Choroid plexus epithelial cell (primary cell): Measurements from ENCODE around the gene NTM.
A peak's percentile ranks its signal among the peaks of the same experiment; 100 is the strongest.

Source experiments
- DNase-seq: peaks from one replicate; pipeline ENCODE4 v3.0.0-alpha.2; 2010; ENCODE audit warnings: low read depth
- H3K4me3 ChIP-seq: 2 replicates; pipeline ENCODE4 v1.5.1; 2011; ENCODE audit warnings: low read depth, mild to moderate bottlenecking, control low read depth, low read length, moderate library complexity
- CTCF ChIP-seq: conservative IDR thresholded peaks from 2 replicates; pipeline ENCODE4 v1.5.1; 2011; ENCODE audit warnings: low read depth, mild to moderate bottlenecking, control low read depth, inconsistent platforms, low read length, moderate library complexity

NTM gene

GRCh38 chr11:131894615-131895544, 524.5 kb downstream of the NTM start:
- DNase-seq = no peak

DNA sequence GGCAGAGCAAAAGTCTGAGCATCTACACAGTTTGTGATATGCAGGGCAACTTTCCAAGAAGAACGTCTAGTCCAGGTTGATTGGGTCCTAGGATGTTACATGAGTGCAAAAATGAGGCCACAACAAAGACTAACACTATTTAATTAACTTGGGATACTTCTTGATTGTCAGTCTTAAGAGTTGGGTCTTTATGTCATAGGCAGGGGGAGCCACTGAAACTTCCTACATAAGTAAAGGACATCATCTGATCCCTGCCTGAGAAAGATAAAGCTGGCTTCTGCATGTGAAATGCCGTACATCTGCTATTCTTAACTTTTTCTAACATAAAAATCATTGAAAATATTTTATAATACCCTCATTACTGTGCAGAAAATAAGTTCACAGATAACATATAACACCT, 525.5 kb downstream of the NTM start:
- peak; percentile 11 for TF ChIP-seq CTCF
- H3K4me3 ChIP-seq = no peak overlapping the region
- DNase-seq = no peak

More at GRCh38 chr11:131894615-131895544, 524.5 kb downstream of the NTM start:
- TF ChIP-seq CTCF = no peak
- no peak overlapping the region for H3K4me3 ChIP-seq

GRCh38 chr11:131896978-131897615, 526.7 kb downstream of the NTM start:
- H3K4me3 ChIP-seq = no peak overlapping the region
- TF ChIP-seq CTCF = no peak
- DNase-seq = no peak

DNA sequence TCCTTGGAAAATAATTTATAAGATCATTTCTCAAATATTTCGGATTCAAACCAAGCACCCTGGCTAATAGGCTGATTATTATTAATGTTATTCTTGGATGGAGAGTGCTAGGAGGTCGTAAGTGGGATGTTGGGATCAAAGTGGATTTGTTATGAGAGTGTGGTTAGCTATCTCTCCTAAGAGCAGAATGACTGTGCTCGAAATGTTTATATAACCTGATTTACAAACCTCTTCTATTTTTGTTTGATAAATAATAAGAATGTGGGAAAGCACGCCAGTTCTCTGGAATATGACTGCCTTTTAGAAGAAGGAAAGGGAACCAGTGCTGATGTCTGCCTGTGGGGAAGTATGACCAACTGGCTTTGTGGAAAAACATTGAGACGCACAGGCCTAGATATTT, 527.5 kb downstream of the NTM start:
- DNase-seq = peak; percentile 66
- no peak for TF ChIP-seq CTCF
- no peak overlapping the region for H3K4me3 ChIP-seq

DNA sequence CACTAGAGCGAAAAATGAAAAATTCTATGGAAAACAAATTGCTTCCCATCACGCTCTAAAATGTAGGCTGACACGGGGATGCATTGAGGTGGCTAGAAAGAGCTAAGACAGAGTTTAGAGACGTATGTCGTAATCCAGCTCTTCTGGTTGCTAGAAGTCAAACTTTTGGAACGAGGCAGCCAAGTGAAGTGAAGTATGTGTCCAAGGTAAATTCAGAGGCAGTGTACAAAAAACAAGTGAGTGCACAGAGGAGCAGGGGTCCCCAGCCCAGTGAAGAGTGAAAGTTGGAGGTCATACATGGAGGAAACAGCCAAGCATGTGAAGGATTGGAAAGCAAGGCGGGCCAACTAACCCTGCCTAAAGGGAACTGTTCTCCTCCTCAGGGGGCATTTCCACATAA, 528.5 kb downstream of the NTM start:
- no peak for TF ChIP-seq CTCF
- H3K4me3 ChIP-seq = no peak overlapping the region
- DNase-seq = no peak

GRCh38 chr11:131899950-131900580, 529.6 kb downstream of the NTM start:
- no peak overlapping the region for H3K4me3 ChIP-seq
- TF ChIP-seq CTCF = no peak
- no peak for DNase-seq
